Activated CD8-positive, alpha-beta memory T cell treated with anti-CD3 and anti-CD28 coated beads for 4 hours (primary cell): ENCODE data around the gene ATP10D.

Experiments
- DNase-seq, 2 donors: peaks; one replicate each; pipeline ENCODE4 v3.0.0-alpha.2; 2020; ENCODE audit warnings: low read depth in 2 of 2

Gene ATP10D

GRCh38 chr4:47590325-47590724 is 105.2 kb downstream of the ATP10D start:
- no peak for DNase-seq

GRCh38 chr4:47597696-47598095 is 112.6 kb downstream of the ATP10D start:
- no peak for DNase-seq

GRCh38 chr4:47598320-47598719 is 113.2 kb downstream of the ATP10D start:
- no peak for DNase-seq

GRCh38 chr4:47598896-47599295 is 113.8 kb downstream of the ATP10D start:
- DNase-seq: no peak

- DNase-seq: no peak
Measured at GRCh38 chr4:47606482-47606881, 121.4 kb downstream of the ATP10D start.

- DNase-seq: no peak
Measured at GRCh38 chr4:47612116-47613023, 127.3 kb downstream of the ATP10D start.

GRCh38 chr4:47615385-47615784 is 130.3 kb downstream of the ATP10D start:
- DNase-seq: no peak

GRCh38 chr4:47617607-47618006 is 132.5 kb downstream of the ATP10D start:
- DNase-seq: no peak

- DNase-seq: no peak
Measured at GRCh38 chr4:47619691-47620090, 134.6 kb downstream of the ATP10D start.

GRCh38 chr4:47621181-47621580 is 136.1 kb downstream of the ATP10D start:
- no peak for DNase-seq

- DNase-seq: no peak
Measured at GRCh38 chr4:47624031-47624441, 139.0 kb downstream of the ATP10D start.

- DNase-seq: no peak
Measured at GRCh38 chr4:47631161-47631560, 146.1 kb downstream of the ATP10D start.

GRCh38 chr4:47639531-47639930 is 154.5 kb downstream of the ATP10D start:
- no peak for DNase-seq

- DNase-seq: no peak
Measured at GRCh38 chr4:47640911-47641310, 155.8 kb downstream of the ATP10D start.

- no peak for DNase-seq
Measured at GRCh38 chr4:47641755-47642154, 156.7 kb downstream of the ATP10D start.

- no peak for DNase-seq
Measured at GRCh38 chr4:47642191-47642830, 157.2 kb downstream of the ATP10D start.
